NCI-H510A treated with DMSO at 0.1 percent for 48 hours (cell line): Measurements from ENCODE around the gene C6orf89.

Experiments
- DNase-seq: peaks from one replicate; lab custom pipeline; 2025; lab: John Stamatoyannopoulos, UW

The C6orf89 gene

GRCh38 chr6:36969988-36970891 lies 84.5 kb downstream of the C6orf89 start:
- no peak for DNase-seq

- DNase-seq, result no peak
These were observed 85.4 kb downstream of the C6orf89 start for GRCh38 chr6:36970892-36971842.

GRCh38 chr6:36971921-36972673 lies 86.3 kb downstream of the C6orf89 start:
- no peak for DNase-seq

DNA sequence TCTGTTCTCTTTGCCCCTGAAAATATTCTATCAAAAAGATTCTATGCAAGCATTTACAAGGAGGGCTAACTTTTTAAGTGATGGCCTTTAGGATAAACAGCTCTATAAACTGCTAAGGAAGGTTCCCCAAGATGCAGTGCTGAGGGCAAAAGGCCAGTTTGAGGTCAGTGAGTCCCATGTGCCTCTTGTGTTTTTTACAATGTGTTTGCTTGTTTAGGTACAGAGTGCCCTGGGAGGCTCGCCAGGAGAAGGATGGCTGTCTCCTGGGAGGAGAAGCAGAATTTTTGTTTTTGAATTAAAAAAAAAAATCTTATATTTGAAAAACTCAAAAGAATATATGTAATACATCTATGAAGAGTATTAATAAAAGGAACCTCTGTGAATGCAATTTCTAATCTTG lies 87.4 kb downstream of the C6orf89 start:
- no peak for DNase-seq

GRCh38 chr6:36973647-36974046 lies 87.9 kb downstream of the C6orf89 start:
- DNase-seq, result no peak

GRCh38 chr6:36975231-36976006 lies 89.7 kb downstream of the C6orf89 start:
- no peak for DNase-seq

GRCh38 chr6:36976007-36976264 lies 90.2 kb downstream of the C6orf89 start:
- DNase-seq, result no peak

- DNase-seq, result no peak
These were observed 90.8 kb downstream of the C6orf89 start for GRCh38 chr6:36976509-36976908.

- no peak for DNase-seq
These were observed 91.2 kb downstream of the C6orf89 start for GRCh38 chr6:36976931-36977330.

- no peak for DNase-seq
These were observed 91.8 kb downstream of the C6orf89 start for GRCh38 chr6:36977470-36977941.
